Measurements from ENCODE around the gene RAPGEF6.

DNA sequence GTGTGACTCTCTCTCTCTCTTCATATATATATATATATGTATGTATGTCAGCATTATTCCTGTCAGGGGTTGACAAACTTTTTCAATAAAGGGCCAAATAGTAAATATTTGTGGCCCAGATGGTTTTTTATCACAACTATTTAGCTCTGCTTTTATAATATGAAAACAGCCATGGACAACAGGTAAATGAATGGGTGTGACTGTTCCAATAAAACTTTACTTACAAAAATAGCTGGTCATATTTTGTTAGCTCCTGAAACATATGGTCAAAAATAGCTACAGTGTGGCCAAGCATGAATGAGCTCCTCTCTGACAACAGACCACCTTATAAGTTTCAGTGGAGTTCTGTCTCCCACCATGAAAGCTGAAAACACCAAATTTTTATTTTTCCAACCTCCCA lies 21.6 kb downstream of the RAPGEF6 start:
- TF ChIP-seq, protein P1, sequence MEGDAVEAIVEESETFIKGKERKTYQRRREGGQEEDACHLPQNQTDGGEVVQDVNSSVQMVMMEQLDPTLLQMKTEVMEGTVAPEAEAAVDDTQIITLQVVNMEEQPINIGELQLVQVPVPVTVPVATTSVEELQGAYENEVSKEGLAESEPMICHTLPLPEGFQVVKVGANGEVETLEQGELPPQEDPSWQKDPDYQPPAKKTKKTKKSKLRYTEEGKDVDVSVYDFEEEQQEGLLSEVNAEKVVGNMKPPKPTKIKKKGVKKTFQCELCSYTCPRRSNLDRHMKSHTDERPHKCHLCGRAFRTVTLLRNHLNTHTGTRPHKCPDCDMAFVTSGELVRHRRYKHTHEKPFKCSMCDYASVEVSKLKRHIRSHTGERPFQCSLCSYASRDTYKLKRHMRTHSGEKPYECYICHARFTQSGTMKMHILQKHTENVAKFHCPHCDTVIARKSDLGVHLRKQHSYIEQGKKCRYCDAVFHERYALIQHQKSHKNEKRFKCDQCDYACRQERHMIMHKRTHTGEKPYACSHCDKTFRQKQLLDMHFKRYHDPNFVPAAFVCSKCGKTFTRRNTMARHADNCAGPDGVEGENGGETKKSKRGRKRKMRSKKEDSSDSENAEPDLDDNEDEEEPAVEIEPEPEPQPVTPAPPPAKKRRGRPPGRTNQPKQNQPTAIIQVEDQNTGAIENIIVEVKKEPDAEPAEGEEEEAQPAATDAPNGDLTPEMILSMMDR (IDR thresholded peaks at IDR 0.05): no peak
- TF ChIP-seq POLR2A (IDR thresholded peaks at IDR 0.05): no peak
- no peak for TF ChIP-seq EP300 (IDR thresholded peaks at IDR 0.05)
